GM18519 (cell line): ENCODE measurements around the gene INPP4A.

ENCODE experiments used
- ATAC-seq: cut with Tn5 transposase; IDR thresholded peaks from one replicate; pipeline ENCODE4 v1.9.1; 2021; ENCODE audit warnings: mild to moderate bottlenecking, moderate library complexity; ENCODE audit not compliant: unreplicated experiment, low FRiP score

The INPP4A gene

GRCh38 chr2:98607741-98608115 is 163.1 kb downstream of the INPP4A start:
- ATAC-seq = no peak

GRCh38 chr2:98608116-98608961 is 163.7 kb downstream of the INPP4A start, which contains the start of the genes COA5 and UNC50:
Gene COA5, minus strand, starts transcription at chr2:98608512. Its CDS starts 107 bp downstream, at chr2:98608405.
Gene UNC50, plus strand, starts transcription at chr2:98608589. Its CDS starts 1,171 bp downstream, at chr2:98609760.
- peak; percentile 62 for ATAC-seq

- ATAC-seq = no peak
Measured at GRCh38 chr2:98608962-98609604, 164.4 kb downstream of the INPP4A start.

- no peak for ATAC-seq
Measured at GRCh38 chr2:98614024-98614739, 169.5 kb downstream of the INPP4A start.

- ATAC-seq = no peak
Measured at GRCh38 chr2:98615481-98615880, 170.8 kb downstream of the INPP4A start.

- no peak for ATAC-seq
Measured at GRCh38 chr2:98617149-98617548, 172.5 kb downstream of the INPP4A start.

GRCh38 chr2:98623657-98624056 is 179.0 kb downstream of the INPP4A start:
- no peak for ATAC-seq

- no peak for ATAC-seq
Measured at GRCh38 chr2:98632351-98632750, 187.7 kb downstream of the INPP4A start.

- no peak for ATAC-seq
Measured at GRCh38 chr2:98634406-98635092, 189.9 kb downstream of the INPP4A start.

- no peak for ATAC-seq
Measured at GRCh38 chr2:98637401-98638147, 192.9 kb downstream of the INPP4A start.

GRCh38 chr2:98643496-98644100 is 198.9 kb downstream of the INPP4A start:
- no peak for ATAC-seq
